Lower leg skin (tissue), 4 donors: ENCODE results near the gene OR51E1. TPM values are rescaled to one million over a fixed set of nuclear protein-coding genes. Genes with fewer than 3 reads are reported as not detected.

ENCODE experiments used
- DNase-seq, 2 donors: peaks; one replicate each; pipeline ENCODE4 v3.0.0-alpha.2; 2019; ENCODE audit warnings: low spot score in 2 of 2
- H3K4me3 ChIP-seq: fragments of 200-600 bp; sonication (generic); 2 replicates; pipeline ENCODE4 v1.5.1; 2017; ENCODE audit warnings: mild to moderate bottlenecking, low read depth; ENCODE audit not compliant: poor library complexity, severe bottlenecking
- CTCF ChIP-seq, 3 donors: fragments of 450-650 bp; IDR thresholded peaks; one replicate each; pipeline ENCODE4 v1.5.1; 2016; ENCODE audit warnings: antibody characterized with exemption in 3 of 3, mild to moderate bottlenecking in 3 of 3, moderate library complexity in 2 of 3
- POLR2A ChIP-seq, 2 donors: fragments of 450-650 bp; IDR thresholded peaks; one replicate each; pipeline ENCODE4 v1.6.1; 2016 to 2017; ENCODE audit warnings: antibody characterized with exemption in 2 of 2, mild to moderate bottlenecking in 1 of 2, moderate library complexity in 1 of 2
- WGBS, 2 donors: methylation state at CpG; one replicate each; pipeline ENCODE4 v1.1.5; 2018; 5-methylcytosine and 5-hydroxymethylcytosine counted together
- intact Hi-C: fragments of 100-400 bp; cut with DNase I; formaldehyde crosslinking; loops from one replicate; pipeline ENCODE4 v1.15.0; 2023; ENCODE audit warnings: low total_unique reads
- total RNA-seq, 4 donors: library from RNA; depleted of rRNA; stranded (reverse); fragments of >200 nt; gene quantifications; one replicate each; pipeline ENCODE4 v1.1.0, GENCODE V29; 2016

OR51E1 gene
- total RNA-seq = under 1 TPM; 0.11 to 0.39 (median 0.21) TPM

GRCh38 chr11:4643682-4644081 is at the start of gene OR51E1:
Gene OR51E1, plus strand, starts transcription at chr11:4643982. Its CDS starts 8,545 bp downstream, at chr11:4652527.
- intact Hi-C loops = no loop called here
- WGBS, 2 donors = 67 to 75% methylated on average over 3 of the region's 3 CpGs
- H3K4me3 ChIP-seq = no peak within 1 kb of the TSS
- TF ChIP-seq CTCF (IDR thresholded peaks at IDR 0.05) = no peak
- no peak for TF ChIP-seq POLR2A (IDR thresholded peaks at IDR 0.05)
- DNase-seq = no peak

GRCh38 chr11:4605057-4605456 is 38.7 kb upstream of the OR51E1 start:
- DNase-seq = no peak
- 95 to 98% methylated on average over 4 of the region's 4 CpGs for WGBS, 2 donors
- TF ChIP-seq POLR2A (IDR thresholded peaks at IDR 0.05) (no peak), CTCF (IDR thresholded peaks at IDR 0.05) (no peak)
- no peak overlapping the region for H3K4me3 ChIP-seq
- intact Hi-C loops = no loop called here

- no peak for DNase-seq
- 53 to 56% methylated on average over 1 of the region's 1 CpG for whole genome bisulfite sequencing, 2 donors
- no peak for TF ChIP-seq CTCF (IDR thresholded peaks at IDR 0.05)
- TF ChIP-seq POLR2A (IDR thresholded peaks at IDR 0.05) = no peak
- intact Hi-C loops = no loop called here
- no peak overlapping the region for H3K4me3 ChIP-seq
Observed at GRCh38 chr11:4606231-4607015, 37.4 kb upstream of the OR51E1 start.

- TF ChIP-seq POLR2A (IDR thresholded peaks at IDR 0.05) (no peak), CTCF (IDR thresholded peaks at IDR 0.05) (no peak)
- WGBS, 2 donors = 35 to 39% methylated on average over 6 of the region's 6 CpGs
- H3K4me3 ChIP-seq = peak overlapping the region; percentile 52
- no peak for DNase-seq
- intact Hi-C loops = no loop called here
Observed at GRCh38 chr11:4607096-4607495, 36.7 kb upstream of the OR51E1 start.

- WGBS, 2 donors = 4 to 6% methylated on average over 26 to 30 of the region's 43 CpGs
Observed at GRCh38 chr11:4607781-4608666, 35.8 kb upstream of the OR51E1 start, which contains the start of gene TRIM68. Gene TRIM68, minus strand, starts transcription at chr11:4608231. Its CDS starts 2,727 bp downstream, at chr11:4605504.

More at GRCh38 chr11:4607781-4608666, 35.8 kb upstream of the OR51E1 start, which contains the start of gene TRIM68:
- H3K4me3 ChIP-seq = peak within 1 kb of the TSS; percentile 52
- peak; percentile 94 to 99 for DNase-seq
- intact Hi-C loops = no loop called here
- TF ChIP-seq POLR2A (IDR thresholded peaks at IDR 0.05) (no peak), CTCF (IDR thresholded peaks at IDR 0.05) (no peak)
